ENCODE results near the gene RASGRP2.

The RASGRP2 gene

GRCh38 chr11:64778473-64779298, 34.7 kb upstream of the RASGRP2 start, which contains the start of gene SF1:
TSS of gene SF1 (minus strand) at chr11:64778542. CDS start at chr11:64778392, 150 bp downstream.
- peak; percentile 100 for DNase-seq (ENCODE audit: low read depth)
- no peaks in the 10 kb centered on the region for H3K9me3 ChIP-seq (ENCODE audit: control insufficient read depth, low read length)
- peaks cover 30% of the 10 kb centered on the region for H3K36me3 ChIP-seq (ENCODE audit: control insufficient read depth, insufficient read depth, low read length, severe bottlenecking)
- H3K9ac ChIP-seq (ENCODE audit: low read length): peak within 1 kb of the TSS; percentile 89
- H3K4me1 ChIP-seq (ENCODE audit: control insufficient read depth, insufficient read depth, low read length): peaks cover 19% of the 10 kb centered on the region
- H3K27me3 ChIP-seq (replicated peaks; ENCODE audit: control insufficient read depth, insufficient read depth, low read length): no peaks in the 10 kb centered on the region
- peak within 1 kb of the TSS; percentile 84 for H3K4me3 ChIP-seq (ENCODE audit: low read length)

- Histone ChIP-seq H3K9me3 (ENCODE audit: control insufficient read depth, low read length) (no peaks in the 10 kb centered on the region), H3K9ac (ENCODE audit: low read length) (peak overlapping the region; percentile 89)
Measured at GRCh38 chr11:64778223-64778472, 34.2 kb upstream of the RASGRP2 start.

GRCh38 chr11:64777449-64778222, 33.7 kb upstream of the RASGRP2 start:
- DNase-seq (ENCODE audit: low read depth): peak; percentile 96
- Histone ChIP-seq H3K4me3 (ENCODE audit: low read length) (peak overlapping the region; percentile 84), H3K9me3 (ENCODE audit: control insufficient read depth, low read length) (no peaks in the 10 kb centered on the region), H3K36me3 (ENCODE audit: control insufficient read depth, insufficient read depth, low read length, severe bottlenecking) (peaks cover 41% of the 10 kb centered on the region), H3K4me1 (ENCODE audit: control insufficient read depth, insufficient read depth, low read length) (peaks cover 22% of the 10 kb centered on the region), H3K9ac (ENCODE audit: low read length) (peak overlapping the region; percentile 89), H3K27me3 (replicated peaks; ENCODE audit: control insufficient read depth, insufficient read depth, low read length) (no peaks in the 10 kb centered on the region)

More at GRCh38 chr11:64778223-64778472, 34.2 kb upstream of the RASGRP2 start:
- Histone ChIP-seq H3K36me3 (ENCODE audit: control insufficient read depth, insufficient read depth, low read length, severe bottlenecking) (peaks cover 36% of the 10 kb centered on the region), H3K27me3 (replicated peaks; ENCODE audit: control insufficient read depth, insufficient read depth, low read length) (no peaks in the 10 kb centered on the region), H3K4me3 (ENCODE audit: low read length) (peak overlapping the region; percentile 84), H3K4me1 (ENCODE audit: control insufficient read depth, insufficient read depth, low read length) (peaks cover 19% of the 10 kb centered on the region)
- no peak for DNase-seq (ENCODE audit: low read depth)

- Histone ChIP-seq H3K4me1 (ENCODE audit: control insufficient read depth, insufficient read depth, low read length) (peaks cover 24% of the 10 kb centered on the region), H3K4me3 (ENCODE audit: low read length) (peak overlapping the region; percentile 84), H3K9me3 (ENCODE audit: control insufficient read depth, low read length) (no peaks in the 10 kb centered on the region), H3K36me3 (ENCODE audit: control insufficient read depth, insufficient read depth, low read length, severe bottlenecking) (peaks cover 48% of the 10 kb centered on the region), H3K9ac (ENCODE audit: low read length) (peak overlapping the region; percentile 81), H3K27me3 (replicated peaks; ENCODE audit: control insufficient read depth, insufficient read depth, low read length) (no peaks in the 10 kb centered on the region)
- no peak for DNase-seq (ENCODE audit: low read depth)
Measured at GRCh38 chr11:64776875-64777274, 32.9 kb upstream of the RASGRP2 start.

- peak overlapping the region; percentile 81 for H3K9ac ChIP-seq (ENCODE audit: low read length)
- peaks cover 24% of the 10 kb centered on the region for H3K4me1 ChIP-seq (ENCODE audit: control insufficient read depth, insufficient read depth, low read length)
- DNase-seq (ENCODE audit: low read depth): no peak
- H3K36me3 ChIP-seq (ENCODE audit: control insufficient read depth, insufficient read depth, low read length, severe bottlenecking): peaks cover 53% of the 10 kb centered on the region
- H3K4me3 ChIP-seq (ENCODE audit: low read length): peak overlapping the region; percentile 84
- H3K27me3 ChIP-seq (replicated peaks; ENCODE audit: control insufficient read depth, insufficient read depth, low read length): no peaks in the 10 kb centered on the region
- H3K9me3 ChIP-seq (ENCODE audit: control insufficient read depth, low read length): no peaks in the 10 kb centered on the region
Measured at GRCh38 chr11:64776425-64776824, 32.5 kb upstream of the RASGRP2 start.

- H3K4me3 ChIP-seq (ENCODE audit: low read length): no peak overlapping the region
- peaks cover 18% of the 10 kb centered on the region for H3K4me1 ChIP-seq (ENCODE audit: control insufficient read depth, insufficient read depth, low read length)
- peaks cover 76% of the 10 kb centered on the region for H3K36me3 ChIP-seq (ENCODE audit: control insufficient read depth, insufficient read depth, low read length, severe bottlenecking)
- DNase-seq (ENCODE audit: low read depth): no peak
- no peaks in the 10 kb centered on the region for H3K9me3 ChIP-seq (ENCODE audit: control insufficient read depth, low read length)
- H3K27me3 ChIP-seq (replicated peaks; ENCODE audit: control insufficient read depth, insufficient read depth, low read length): no peaks in the 10 kb centered on the region
- no peak overlapping the region for H3K9ac ChIP-seq (ENCODE audit: low read length)
Measured at GRCh38 chr11:64774144-64774543, 30.2 kb upstream of the RASGRP2 start.

- Histone ChIP-seq H3K9me3 (ENCODE audit: control insufficient read depth, low read length) (no peaks in the 10 kb centered on the region), H3K27me3 (replicated peaks; ENCODE audit: control insufficient read depth, insufficient read depth, low read length) (no peaks in the 10 kb centered on the region), H3K4me1 (ENCODE audit: control insufficient read depth, insufficient read depth, low read length) (peaks cover 18% of the 10 kb centered on the region), H3K4me3 (ENCODE audit: low read length) (no peak overlapping the region), H3K36me3 (ENCODE audit: control insufficient read depth, insufficient read depth, low read length, severe bottlenecking) (peaks cover 92% of the 10 kb centered on the region), H3K9ac (ENCODE audit: low read length) (peak overlapping the region; percentile 16)
- no peak for DNase-seq (ENCODE audit: low read depth)
Measured at GRCh38 chr11:64772303-64773018, 28.5 kb upstream of the RASGRP2 start.

GRCh38 chr11:64771861-64772260, 27.9 kb upstream of the RASGRP2 start:
- H3K9me3 ChIP-seq (ENCODE audit: control insufficient read depth, low read length): no peaks in the 10 kb centered on the region
- no peak for DNase-seq (ENCODE audit: low read depth)
- H3K36me3 ChIP-seq (ENCODE audit: control insufficient read depth, insufficient read depth, low read length, severe bottlenecking): peaks cover 98% of the 10 kb centered on the region
- no peaks in the 10 kb centered on the region for H3K27me3 ChIP-seq (replicated peaks; ENCODE audit: control insufficient read depth, insufficient read depth, low read length)
- no peak overlapping the region for H3K4me3 ChIP-seq (ENCODE audit: low read length)
- peaks cover 15% of the 10 kb centered on the region for H3K4me1 ChIP-seq (ENCODE audit: control insufficient read depth, insufficient read depth, low read length)
- H3K9ac ChIP-seq (ENCODE audit: low read length): peak overlapping the region; percentile 16

- no peaks in the 10 kb centered on the region for H3K9me3 ChIP-seq (ENCODE audit: control insufficient read depth, low read length)
- no peaks in the 10 kb centered on the region for H3K27me3 ChIP-seq (replicated peaks; ENCODE audit: control insufficient read depth, insufficient read depth, low read length)
- H3K4me3 ChIP-seq (ENCODE audit: low read length): no peak overlapping the region
- H3K9ac ChIP-seq (ENCODE audit: low read length): peak overlapping the region; percentile 14
- DNase-seq (ENCODE audit: low read depth): no peak
- peaks cover 5% of the 10 kb centered on the region for H3K4me1 ChIP-seq (ENCODE audit: control insufficient read depth, insufficient read depth, low read length)
- peaks cover 93% of the 10 kb centered on the region for H3K36me3 ChIP-seq (ENCODE audit: control insufficient read depth, insufficient read depth, low read length, severe bottlenecking)
Measured at GRCh38 chr11:64770120-64770519, 26.2 kb upstream of the RASGRP2 start.

GRCh38 chr11:64769283-64769682, 25.3 kb upstream of the RASGRP2 start:
- H3K9me3 ChIP-seq (ENCODE audit: control insufficient read depth, low read length): no peaks in the 10 kb centered on the region
- no peaks in the 10 kb centered on the region for H3K27me3 ChIP-seq (replicated peaks; ENCODE audit: control insufficient read depth, insufficient read depth, low read length)

GRCh38 chr11:64768300-64768694, 24.4 kb upstream of the RASGRP2 start:
- Histone ChIP-seq H3K4me1 (ENCODE audit: control insufficient read depth, insufficient read depth, low read length) (peaks cover 15% of the 10 kb centered on the region), H3K27me3 (replicated peaks; ENCODE audit: control insufficient read depth, insufficient read depth, low read length) (no peaks in the 10 kb centered on the region), H3K9me3 (ENCODE audit: control insufficient read depth, low read length) (no peaks in the 10 kb centered on the region), H3K4me3 (ENCODE audit: low read length) (no peak overlapping the region), H3K36me3 (ENCODE audit: control insufficient read depth, insufficient read depth, low read length, severe bottlenecking) (peaks cover 94% of the 10 kb centered on the region), H3K9ac (ENCODE audit: low read length) (no peak overlapping the region)
- no peak for DNase-seq (ENCODE audit: low read depth)

More at GRCh38 chr11:64769283-64769682, 25.3 kb upstream of the RASGRP2 start:
- Histone ChIP-seq H3K9ac (ENCODE audit: low read length) (no peak overlapping the region), H3K4me1 (ENCODE audit: control insufficient read depth, insufficient read depth, low read length) (peaks cover 5% of the 10 kb centered on the region), H3K36me3 (ENCODE audit: control insufficient read depth, insufficient read depth, low read length, severe bottlenecking) (peaks cover 94% of the 10 kb centered on the region), H3K4me3 (ENCODE audit: low read length) (no peak overlapping the region)
- DNase-seq (ENCODE audit: low read depth): no peak

All from adipocyte (in vitro differentiated cells).